Skeletal muscle tissue (tissue), 4 donors: ENCODE data around the gene WDR46. TPM values are rescaled to one million over a fixed set of nuclear protein-coding genes. Genes with fewer than 3 reads are reported as not detected.

Experiments
- H3K27ac ChIP-seq: one replicate; pipeline ENCODE4 v1.7.0; 2013; ENCODE audit warnings: mild to moderate bottlenecking, low read depth, low read length, inconsistent platforms
- H3K27me3 ChIP-seq, 3 donors: one replicate each; pipeline ENCODE4 v1.7.0; 2013; ENCODE audit warnings: low read length in 3 of 3; ENCODE audit not compliant: control insufficient read depth in 3 of 3, insufficient read depth in 3 of 3
- H3K36me3 ChIP-seq, 3 donors: one replicate each; pipeline ENCODE4 v1.7.0; 2013; ENCODE audit warnings: low read length in 3 of 3; ENCODE audit not compliant: control insufficient read depth in 3 of 3, insufficient read depth in 3 of 3
- H3K4me1 ChIP-seq, 3 donors: one replicate each; pipeline ENCODE4 v1.7.0; 2013; ENCODE audit warnings: low read length in 3 of 3, mild to moderate bottlenecking in 3 of 3; ENCODE audit not compliant: control insufficient read depth in 3 of 3, insufficient read depth in 3 of 3
- H3K4me3 ChIP-seq, 3 donors: one replicate each; pipeline ENCODE4 v1.7.0; 2013; ENCODE audit warnings: low read length in 3 of 3
- H3K9ac ChIP-seq, 3 donors: one replicate each; pipeline ENCODE4 v1.7.0; 2013; ENCODE audit warnings: low read length in 3 of 3, mild to moderate bottlenecking in 3 of 3, moderate library complexity in 2 of 3, low read depth in 1 of 3
- H3K9me3 ChIP-seq, 3 donors: one replicate each; pipeline ENCODE4 v1.7.0; 2013; ENCODE audit warnings: low read length in 3 of 3; ENCODE audit not compliant: control insufficient read depth in 3 of 3
- total RNA-seq: library from RNA; depleted of rRNA; stranded (reverse); fragments of >200 nt; gene quantifications from one replicate; pipeline ENCODE4 v1.2.3, GENCODE V29; 2014
- donor health status: Osteomylitis.

The WDR46 gene
- total RNA-seq, 1 donor from 2014 or later: 67.3 TPM

DNA sequence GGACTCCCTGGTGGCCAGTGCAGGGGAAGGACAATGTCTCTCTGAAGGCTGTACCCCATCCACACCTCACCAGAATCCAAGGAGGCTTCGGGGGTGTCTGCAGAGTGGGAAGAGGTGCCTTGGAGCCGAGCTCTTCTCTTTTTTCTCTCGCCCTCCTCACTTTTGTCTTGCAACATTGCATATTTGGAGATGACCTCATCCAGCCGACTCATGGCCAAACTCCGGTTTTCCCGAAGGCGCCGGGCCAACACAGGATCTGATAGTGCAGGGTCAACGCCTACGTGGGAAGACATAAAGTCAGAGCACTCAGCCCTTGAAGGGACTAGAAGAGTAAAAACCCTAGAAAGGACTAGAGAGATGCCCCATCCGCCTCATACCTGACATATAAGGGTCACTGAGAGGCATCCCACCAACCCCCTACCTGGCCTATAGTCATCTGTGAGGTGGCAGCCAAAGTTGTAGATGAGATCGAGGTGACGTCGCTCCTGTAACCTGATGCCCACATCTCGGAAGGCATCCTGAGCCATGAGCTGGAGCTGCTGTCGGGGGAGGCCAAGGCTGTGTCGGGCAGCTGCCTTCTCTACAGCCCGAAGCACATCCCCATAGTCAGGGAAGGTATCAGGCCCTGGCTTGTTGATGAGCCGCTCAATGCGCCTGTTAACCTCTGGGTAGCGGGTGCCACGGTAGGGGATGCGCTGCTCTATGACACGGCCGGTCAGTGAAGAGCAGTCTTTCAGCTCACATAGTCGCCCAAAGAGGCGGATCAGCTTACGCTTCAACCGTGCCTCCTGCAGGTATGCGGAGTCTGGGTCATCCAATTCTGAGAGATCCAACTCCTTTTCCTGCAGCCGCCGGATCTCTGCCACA, 31.5 kb upstream of the WDR46 start:
- H3K9me3 ChIP-seq: no peaks in the 10 kb centered on the region
- H3K36me3 ChIP-seq: peaks cover 26 to 29% (median 27%) of the 10 kb centered on the region in 3 donors
- H3K27ac ChIP-seq: peak overlapping the region; percentile 13
- H3K4me1 ChIP-seq: peaks cover 42 to 70% (median 55%) of the 10 kb centered on the region in 3 donors
- peak overlapping the region in 2 of 3 donors; percentile 36 to 57 for H3K9ac ChIP-seq
- peak overlapping the region in 2 of 3 donors; percentile 35 to 85 for H3K4me3 ChIP-seq
- no peaks in the 10 kb centered on the region for H3K27me3 ChIP-seq

DNA sequence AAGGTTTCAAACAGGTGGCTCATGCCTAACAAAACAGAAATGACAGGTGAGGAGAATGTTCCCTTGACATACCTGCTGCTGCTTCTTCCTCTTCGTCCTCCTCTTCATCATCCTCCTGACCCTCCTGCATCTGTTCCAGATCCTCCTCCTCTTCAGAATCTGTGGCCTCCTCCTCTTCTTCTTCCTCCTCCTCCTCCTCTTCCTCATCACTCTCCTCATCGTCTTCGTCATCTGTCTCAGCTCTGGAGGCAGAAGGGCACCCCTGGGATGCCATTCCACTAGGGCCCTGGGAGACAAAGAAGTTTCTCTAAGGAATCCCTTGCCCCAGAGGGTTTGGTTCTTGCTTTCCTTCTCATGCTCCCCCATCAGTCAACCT, 30.9 kb upstream of the WDR46 start:
- peak overlapping the region in 1 of 3 donors; percentile 25 for H3K9ac ChIP-seq
- H3K36me3 ChIP-seq: peaks cover 26 to 29% (median 27%) of the 10 kb centered on the region in 3 donors
- no peak overlapping the region for H3K4me3 ChIP-seq
- H3K27me3 ChIP-seq: no peaks in the 10 kb centered on the region
- no peak overlapping the region for H3K27ac ChIP-seq
- H3K9me3 ChIP-seq: no peaks in the 10 kb centered on the region
- H3K4me1 ChIP-seq: peaks cover 47 to 77% (median 57%) of the 10 kb centered on the region in 3 donors

DNA sequence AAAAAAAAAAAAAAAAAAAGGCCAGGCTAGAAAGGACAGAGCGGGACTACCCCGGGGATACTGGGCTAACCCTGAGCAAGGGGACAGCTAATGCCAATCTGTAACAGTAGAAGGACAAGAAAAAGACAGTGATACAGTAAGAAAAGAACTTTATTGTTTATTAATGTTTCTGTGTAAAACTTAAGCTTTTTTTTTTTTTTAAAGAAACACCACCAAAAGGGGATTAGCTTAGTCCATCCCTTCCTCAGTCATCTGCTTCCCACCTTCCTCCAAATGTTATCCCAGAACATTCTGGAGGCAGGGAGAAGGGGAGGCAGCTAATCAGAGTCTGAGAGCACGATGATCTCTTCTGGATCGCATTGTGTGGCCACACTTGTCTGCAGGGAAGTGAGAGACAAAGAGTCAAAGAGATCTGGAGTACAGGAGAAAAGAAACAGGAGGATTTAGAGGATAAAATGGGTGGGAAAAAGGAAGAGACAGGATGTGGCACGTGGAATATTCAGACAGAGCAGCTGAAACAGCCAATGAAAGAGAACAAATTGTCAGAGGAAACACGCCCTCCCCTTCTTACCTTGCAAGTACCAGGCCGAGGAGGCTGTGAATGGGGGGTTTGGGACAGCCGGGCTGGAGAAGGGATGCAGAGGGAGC, 29.5 kb upstream of the WDR46 start:
- Histone ChIP-seq H3K9me3 (no peaks in the 10 kb centered on the region), H3K4me1 (peaks cover 49 to 80% (median 59%) of the 10 kb centered on the region in 3 donors), H3K9ac (peak overlapping the region; percentile 73 to 93 (median 83)), H3K27ac (peak overlapping the region; percentile 87), H3K36me3 (peaks cover 26 to 31% (median 27%) of the 10 kb centered on the region in 3 donors), H3K27me3 (no peaks in the 10 kb centered on the region), H3K4me3 (peak overlapping the region; percentile 85 to 92 (median 89))

DNA sequence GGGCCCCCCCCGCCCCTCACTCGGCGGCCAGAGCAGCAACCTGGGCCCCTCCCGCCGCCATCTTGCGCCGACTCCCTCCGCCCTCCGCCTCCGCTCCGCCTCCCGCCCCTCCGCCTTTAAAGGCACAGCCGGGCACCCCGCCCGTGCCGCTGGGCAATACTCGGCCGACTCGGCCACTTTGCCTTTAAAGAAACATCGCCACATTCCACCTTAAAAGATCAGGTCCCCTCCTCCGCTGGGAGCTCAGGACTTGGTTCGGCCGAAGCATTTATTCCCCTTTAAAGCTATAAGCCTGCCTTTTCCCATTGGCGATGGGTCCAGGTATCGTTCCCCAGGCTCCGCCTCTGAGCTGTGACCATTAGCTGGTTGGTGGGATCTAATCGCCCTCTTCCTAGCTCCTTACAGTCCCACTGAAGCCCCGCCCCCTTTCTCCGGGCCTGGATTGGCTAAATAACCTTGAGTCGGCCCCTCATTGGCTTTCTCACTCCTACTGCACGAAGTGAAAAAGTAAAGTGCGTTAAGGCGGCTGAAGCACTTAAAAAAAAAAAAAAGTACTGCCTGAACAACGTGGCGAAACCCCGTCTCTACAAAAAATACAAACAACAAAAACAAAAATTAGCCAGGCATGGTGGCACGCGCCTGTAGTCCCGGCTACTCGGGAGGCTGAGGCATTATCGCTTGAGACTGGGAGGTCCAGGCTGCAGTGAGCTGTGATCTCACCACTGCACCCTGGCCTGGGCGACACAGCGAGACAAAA, 28.8 kb upstream of the WDR46 start, which contains the start of gene ZBTB22:
Gene ZBTB22, minus strand, starts transcription at position 76 of the 757 bp plus-strand sequence. CDS start 828 bp downstream, outside the sequence.
- Histone ChIP-seq H3K27me3 (no peaks in the 10 kb centered on the region), H3K9me3 (no peaks in the 10 kb centered on the region), H3K4me1 (peaks cover 52 to 81% (median 58%) of the 10 kb centered on the region in 3 donors), H3K27ac (peak within 1 kb of the TSS; percentile 87), H3K4me3 (peak within 1 kb of the TSS; percentile 85 to 92 (median 89)), H3K9ac (peak within 1 kb of the TSS; percentile 73 to 93 (median 83)), H3K36me3 (peaks cover 26 to 32% (median 27%) of the 10 kb centered on the region in 3 donors)

DNA sequence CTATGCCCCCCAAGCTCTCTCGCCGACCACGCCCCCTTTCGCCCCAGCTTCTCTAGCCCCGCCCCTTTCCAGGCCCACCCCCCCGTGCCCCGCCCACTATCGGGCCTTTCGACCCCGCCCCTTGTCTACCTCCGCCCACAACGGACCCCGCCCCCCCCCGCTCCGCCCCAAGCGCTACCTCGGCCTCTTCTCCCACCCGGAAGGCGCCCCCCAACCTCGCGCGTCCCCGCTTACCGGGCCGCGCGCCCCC, 28.3 kb upstream of the WDR46 start:
- Histone ChIP-seq H3K4me1 (peaks cover 56 to 83% (median 61%) of the 10 kb centered on the region in 3 donors), H3K27ac (peak overlapping the region; percentile 87)

DNA sequence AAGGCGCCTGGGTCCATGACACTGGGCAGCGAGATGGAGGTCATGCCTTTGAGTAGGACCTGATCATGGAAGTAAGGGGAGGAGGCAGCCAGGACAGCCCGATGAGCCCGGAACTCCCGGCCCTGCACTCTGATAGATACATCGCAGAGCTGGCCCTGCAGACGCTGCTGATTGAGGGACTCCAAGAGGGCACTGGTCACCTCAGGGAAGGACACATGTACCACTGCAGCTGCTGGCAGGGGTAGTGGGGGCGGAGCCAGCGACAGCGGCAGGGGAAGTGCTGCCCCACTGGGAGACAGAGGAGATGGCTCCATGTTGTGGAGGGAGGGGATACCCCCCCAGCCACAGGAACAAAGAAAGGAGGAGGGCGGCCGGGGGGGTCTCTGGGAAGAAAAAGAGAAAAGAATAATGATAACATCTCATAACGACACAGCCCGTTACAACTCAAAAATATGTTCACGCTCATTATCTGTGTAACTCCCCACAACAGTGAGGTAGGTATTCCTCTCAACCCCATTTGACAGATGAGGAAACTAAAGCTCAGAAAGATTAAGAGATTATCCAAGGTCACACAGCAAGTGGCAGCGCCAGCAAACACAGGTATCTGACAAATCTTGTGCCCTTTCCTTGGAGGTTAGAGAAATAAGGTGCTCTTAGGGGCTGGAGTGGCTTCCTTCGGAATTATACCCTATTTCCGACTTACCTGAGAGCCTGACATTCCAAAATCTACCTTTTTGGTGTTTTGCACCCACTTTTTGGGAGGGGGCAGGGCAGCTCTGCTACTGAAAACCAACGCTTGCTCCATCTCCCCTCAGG, 27.8 kb upstream of the WDR46 start:
- Histone ChIP-seq H3K36me3 (peaks cover 26 to 32% (median 27%) of the 10 kb centered on the region in 3 donors), H3K27me3 (no peaks in the 10 kb centered on the region), H3K4me1 (peaks cover 56 to 83% (median 60%) of the 10 kb centered on the region in 3 donors), H3K4me3 (peak overlapping the region; percentile 49 to 67 (median 66)), H3K27ac (peak overlapping the region; percentile 87), H3K9ac (peak overlapping the region in 2 of 3 donors; percentile 14 to 57), H3K9me3 (no peaks in the 10 kb centered on the region)

More for the DNA sequence above, 28.3 kb upstream of the WDR46 start:
- peak overlapping the region; percentile 49 to 85 (median 66) for H3K4me3 ChIP-seq
- H3K36me3 ChIP-seq: peaks cover 26 to 32% (median 27%) of the 10 kb centered on the region in 3 donors
- H3K9ac ChIP-seq: no peak overlapping the region
- H3K27me3 ChIP-seq: no peaks in the 10 kb centered on the region
- no peaks in the 10 kb centered on the region for H3K9me3 ChIP-seq

DNA sequence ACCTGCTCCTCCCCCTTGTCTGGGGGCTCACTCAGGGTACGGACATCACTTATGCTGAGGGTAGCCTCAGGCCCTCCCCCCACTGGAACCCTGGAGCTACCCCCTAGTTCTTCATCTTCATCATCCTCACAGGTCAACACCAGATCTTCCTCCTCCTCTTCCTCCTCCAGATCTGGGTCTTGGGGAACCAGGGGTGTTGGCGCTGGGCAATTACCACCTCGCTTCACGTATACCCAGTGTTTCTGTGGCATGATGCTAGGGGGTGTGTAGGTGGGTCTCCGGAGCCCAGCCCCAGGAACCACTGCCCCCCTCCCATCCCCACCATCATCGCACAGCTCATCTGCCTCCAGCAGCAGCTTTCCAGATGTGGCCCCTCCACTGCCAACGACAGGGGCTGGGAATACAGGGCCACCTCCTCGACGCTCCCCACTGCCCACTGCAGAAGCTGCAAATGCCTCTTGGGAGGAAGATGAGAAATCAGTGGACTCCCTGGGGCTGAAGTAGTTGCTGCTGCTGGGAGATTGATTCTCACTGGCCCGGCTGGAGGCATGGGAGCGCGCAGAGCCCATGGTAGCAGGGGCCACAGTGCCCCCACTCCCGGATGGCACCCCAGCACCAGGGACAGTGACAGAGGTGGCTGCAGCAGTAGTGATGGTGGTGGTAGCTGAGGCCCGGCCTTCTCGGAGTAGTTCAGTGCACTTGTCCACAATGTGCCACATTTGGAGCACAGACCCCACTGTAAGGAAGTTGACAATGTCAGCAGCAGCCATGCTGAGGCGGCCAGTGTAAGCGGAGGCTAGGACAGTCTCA, 27.0 kb upstream of the WDR46 start:
- Histone ChIP-seq H3K4me1 (peaks cover 49 to 78% (median 52%) of the 10 kb centered on the region in 3 donors), H3K27me3 (no peaks in the 10 kb centered on the region), H3K27ac (no peak overlapping the region), H3K4me3 (no peak overlapping the region), H3K9ac (peak overlapping the region in 1 of 3 donors; percentile 57), H3K36me3 (peaks cover 24 to 30% (median 25%) of the 10 kb centered on the region in 3 donors), H3K9me3 (no peaks in the 10 kb centered on the region)

DNA sequence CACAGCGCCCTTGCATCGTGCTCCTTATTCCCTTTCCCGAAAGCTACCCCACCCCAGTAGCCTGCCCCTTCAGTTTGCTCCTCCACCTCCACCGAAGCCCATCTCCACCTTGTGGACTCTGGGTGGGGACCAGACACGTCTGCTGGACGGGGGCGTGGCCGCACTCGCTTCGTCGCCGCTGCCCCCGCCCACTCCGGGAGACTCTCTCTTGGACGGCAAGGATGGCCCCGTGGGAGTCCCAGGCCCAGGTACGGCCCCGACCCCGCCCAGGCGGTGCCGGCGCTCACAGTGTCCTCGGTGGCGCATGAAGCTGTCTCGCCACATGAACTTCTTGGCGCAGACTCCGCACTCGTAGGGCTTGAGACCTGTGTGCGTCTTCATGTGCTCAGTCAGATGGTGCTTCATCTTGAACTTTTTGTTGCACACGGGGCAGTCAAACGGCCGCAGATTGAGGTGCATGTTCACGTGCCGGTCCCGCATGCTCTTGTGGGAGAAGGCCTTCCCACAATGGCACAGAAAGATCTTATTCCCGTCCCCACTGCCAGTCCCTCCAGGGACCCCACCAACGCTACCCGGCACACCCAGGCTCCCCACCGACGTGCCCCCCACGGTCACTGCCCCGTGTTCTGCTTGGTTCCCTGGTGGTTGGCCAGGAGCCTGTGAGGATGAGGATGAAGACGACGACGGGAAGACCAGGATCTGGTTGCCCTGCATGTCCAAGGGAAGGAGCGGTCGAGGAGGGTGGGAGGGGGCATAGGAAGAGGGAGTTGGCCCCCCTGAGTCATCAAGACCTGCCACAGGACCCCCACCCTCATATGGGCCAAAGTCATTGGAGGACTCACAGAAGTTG, 26.1 kb upstream of the WDR46 start:
- Histone ChIP-seq H3K27me3 (no peaks in the 10 kb centered on the region), H3K36me3 (peaks cover 16 to 22% (median 17%) of the 10 kb centered on the region in 3 donors), H3K4me1 (peaks cover 40 to 69% (median 44%) of the 10 kb centered on the region in 3 donors), H3K27ac (peak overlapping the region; percentile 91), H3K9me3 (no peaks in the 10 kb centered on the region), H3K4me3 (peak overlapping the region; percentile 92 to 99 (median 96)), H3K9ac (peak overlapping the region in 2 of 3 donors; percentile 96 to 97)
